ENCODE measurements around the gene KIAA1217.

DNA sequence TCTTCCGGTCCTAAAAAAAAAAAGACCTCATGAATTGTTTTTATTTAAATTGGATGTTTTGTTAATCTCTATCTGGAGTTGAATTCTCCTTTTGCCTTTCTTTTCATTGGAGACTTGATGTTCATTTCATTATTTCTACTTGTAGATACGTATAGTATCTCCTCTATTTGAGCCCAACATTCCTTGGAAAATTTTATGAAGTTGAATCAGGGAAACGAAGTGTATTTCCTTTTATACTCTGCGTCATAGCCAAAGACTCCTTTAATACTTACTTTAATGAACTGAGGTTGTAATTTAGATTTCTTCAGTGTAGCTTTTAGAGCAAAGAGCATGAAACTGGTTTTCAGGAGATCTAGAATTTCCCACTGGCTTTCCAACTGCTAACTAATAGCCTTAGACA is 132.4 kb downstream of the KIAA1217 start:
- TF ChIP-seq, protein P1, sequence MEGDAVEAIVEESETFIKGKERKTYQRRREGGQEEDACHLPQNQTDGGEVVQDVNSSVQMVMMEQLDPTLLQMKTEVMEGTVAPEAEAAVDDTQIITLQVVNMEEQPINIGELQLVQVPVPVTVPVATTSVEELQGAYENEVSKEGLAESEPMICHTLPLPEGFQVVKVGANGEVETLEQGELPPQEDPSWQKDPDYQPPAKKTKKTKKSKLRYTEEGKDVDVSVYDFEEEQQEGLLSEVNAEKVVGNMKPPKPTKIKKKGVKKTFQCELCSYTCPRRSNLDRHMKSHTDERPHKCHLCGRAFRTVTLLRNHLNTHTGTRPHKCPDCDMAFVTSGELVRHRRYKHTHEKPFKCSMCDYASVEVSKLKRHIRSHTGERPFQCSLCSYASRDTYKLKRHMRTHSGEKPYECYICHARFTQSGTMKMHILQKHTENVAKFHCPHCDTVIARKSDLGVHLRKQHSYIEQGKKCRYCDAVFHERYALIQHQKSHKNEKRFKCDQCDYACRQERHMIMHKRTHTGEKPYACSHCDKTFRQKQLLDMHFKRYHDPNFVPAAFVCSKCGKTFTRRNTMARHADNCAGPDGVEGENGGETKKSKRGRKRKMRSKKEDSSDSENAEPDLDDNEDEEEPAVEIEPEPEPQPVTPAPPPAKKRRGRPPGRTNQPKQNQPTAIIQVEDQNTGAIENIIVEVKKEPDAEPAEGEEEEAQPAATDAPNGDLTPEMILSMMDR (conservative IDR thresholded peaks at IDR 0.05): no peak
- TF ChIP-seq ZFX (IDR thresholded peaks at IDR 0.05): no peak
